NCI-H748 (cell line): ENCODE data around the gene PTPN22.
"Not testable (repeated sequence)": the region's sequence is repeated elsewhere in the genome, so short reads cannot be mapped to it uniquely, and the experiment has no call there.

ENCODE experiments used
- DNase-seq: peaks from one replicate; lab custom pipeline; 2025; ENCODE audit not compliant: unreplicated experiment; lab: John Stamatoyannopoulos, UW

PTPN22 gene

GRCh38 chr1:113852694-113853093, 18.8 kb downstream of the PTPN22 start:
- DNase-seq, result not testable (repeated sequence)

GRCh38 chr1:113850127-113850796, 21.2 kb downstream of the PTPN22 start:
- no peak for DNase-seq

- no peak for DNase-seq
These were observed 22.4 kb downstream of the PTPN22 start for GRCh38 chr1:113849072-113849471.

GRCh38 chr1:113846391-113847035, 25.0 kb downstream of the PTPN22 start:
- DNase-seq, result no peak

- no peak for DNase-seq
These were observed 35.0 kb downstream of the PTPN22 start for GRCh38 chr1:113836534-113836933.

- peak; percentile 50 for DNase-seq
These were observed 35.7 kb downstream of the PTPN22 start for GRCh38 chr1:113835686-113836290.

GRCh38 chr1:113834716-113835115, 36.8 kb downstream of the PTPN22 start:
- no peak for DNase-seq

- no peak for DNase-seq
These were observed 41.5 kb downstream of the PTPN22 start for GRCh38 chr1:113830039-113830438.

GRCh38 chr1:113821916-113822315, 49.6 kb downstream of the PTPN22 start:
- DNase-seq, result no peak

- no peak for DNase-seq
These were observed 52.9 kb downstream of the PTPN22 start for GRCh38 chr1:113818578-113818977.

GRCh38 chr1:113813218-113813617, 58.3 kb downstream of the PTPN22 start:
- no peak for DNase-seq

- peak; percentile 79 for DNase-seq
These were observed 58.8 kb downstream of the PTPN22 start for GRCh38 chr1:113812661-113813135.

- DNase-seq, result peak; percentile 100
These were observed 59.4 kb downstream of the PTPN22 start, which contains the start of gene RSBN1 for GRCh38 chr1:113811888-113812660. Gene RSBN1 (minus strand): TSS chr1:113812476. CDS start chr1:113812412, 64 bp downstream.

GRCh38 chr1:113811156-113811887, 60.2 kb downstream of the PTPN22 start:
- DNase-seq, result peak; percentile 51

- peak; percentile 4 for DNase-seq
These were observed 61.6 kb downstream of the PTPN22 start for GRCh38 chr1:113809670-113810602.

GRCh38 chr1:113808450-113809195, 62.9 kb downstream of the PTPN22 start:
- DNase-seq, result no peak

GRCh38 chr1:113805639-113806038, 65.9 kb downstream of the PTPN22 start:
- no peak for DNase-seq

- no peak for DNase-seq
These were observed 66.3 kb downstream of the PTPN22 start for GRCh38 chr1:113805256-113805531.
